Coronary artery (tissue), 2 donors: ENCODE data around the gene FAM98B.

Experiments
- DNase-seq: peaks from one replicate; pipeline ENCODE4 v3.0.0-alpha.2; 2017; ENCODE audit warnings: low spot score
- H3K27ac ChIP-seq, 2 donors: fragments of 200-600 bp; sonication (generic); one replicate each; pipeline ENCODE4 v1.5.1; 2016 to 2019
- H3K4me3 ChIP-seq: fragments of 200-600 bp; sonication (generic); 2 replicates; pipeline ENCODE4 v1.5.1; 2016; ENCODE audit warnings: mild to moderate bottlenecking, moderate library complexity
- TF ChIP-seq, protein P1 (sequence below): fragments of 200-600 bp; sonication (generic); IDR thresholded peaks from one replicate; pipeline ENCODE4 v1.5.1; 2019; ENCODE audit warnings: antibody characterized with exemption

Gene FAM98B

DNA sequence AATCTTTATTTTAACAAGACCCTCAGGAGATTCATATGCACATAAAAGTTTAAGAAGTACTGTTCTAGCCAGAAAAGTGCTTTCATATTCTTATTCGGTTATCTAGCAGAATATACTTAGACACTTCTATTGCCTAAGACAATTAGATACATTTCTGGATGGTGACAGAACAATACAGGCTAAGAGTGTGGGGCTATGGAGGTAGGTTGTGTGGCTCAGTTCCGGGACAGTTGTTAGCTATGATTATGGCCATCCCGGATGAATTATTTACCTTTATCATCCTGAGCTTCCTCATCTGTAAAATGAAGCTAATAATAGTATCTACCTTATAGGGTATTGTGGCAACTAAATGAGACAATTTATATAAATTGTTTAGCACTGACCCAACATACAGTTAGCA lies 6.6 kb downstream of the FAM98B start:
- no peak for DNase-seq
- H3K4me3 ChIP-seq = no peak overlapping the region
- H3K27ac ChIP-seq = no peak overlapping the region
- TF ChIP-seq, protein P1, sequence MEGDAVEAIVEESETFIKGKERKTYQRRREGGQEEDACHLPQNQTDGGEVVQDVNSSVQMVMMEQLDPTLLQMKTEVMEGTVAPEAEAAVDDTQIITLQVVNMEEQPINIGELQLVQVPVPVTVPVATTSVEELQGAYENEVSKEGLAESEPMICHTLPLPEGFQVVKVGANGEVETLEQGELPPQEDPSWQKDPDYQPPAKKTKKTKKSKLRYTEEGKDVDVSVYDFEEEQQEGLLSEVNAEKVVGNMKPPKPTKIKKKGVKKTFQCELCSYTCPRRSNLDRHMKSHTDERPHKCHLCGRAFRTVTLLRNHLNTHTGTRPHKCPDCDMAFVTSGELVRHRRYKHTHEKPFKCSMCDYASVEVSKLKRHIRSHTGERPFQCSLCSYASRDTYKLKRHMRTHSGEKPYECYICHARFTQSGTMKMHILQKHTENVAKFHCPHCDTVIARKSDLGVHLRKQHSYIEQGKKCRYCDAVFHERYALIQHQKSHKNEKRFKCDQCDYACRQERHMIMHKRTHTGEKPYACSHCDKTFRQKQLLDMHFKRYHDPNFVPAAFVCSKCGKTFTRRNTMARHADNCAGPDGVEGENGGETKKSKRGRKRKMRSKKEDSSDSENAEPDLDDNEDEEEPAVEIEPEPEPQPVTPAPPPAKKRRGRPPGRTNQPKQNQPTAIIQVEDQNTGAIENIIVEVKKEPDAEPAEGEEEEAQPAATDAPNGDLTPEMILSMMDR = no peak

- TF ChIP-seq, protein P1 = no peak
- Histone ChIP-seq H3K4me3 (no peak overlapping the region), H3K27ac (no peak overlapping the region)
- DNase-seq = no peak
These were observed 7.3 kb downstream of the FAM98B start for GRCh38 chr15:38461066-38461833.

- H3K4me3 ChIP-seq = no peak overlapping the region
- TF ChIP-seq, protein P1 = no peak
- no peak overlapping the region for H3K27ac ChIP-seq
- DNase-seq = no peak
These were observed 10.0 kb downstream of the FAM98B start for GRCh38 chr15:38463893-38464292.

DNA sequence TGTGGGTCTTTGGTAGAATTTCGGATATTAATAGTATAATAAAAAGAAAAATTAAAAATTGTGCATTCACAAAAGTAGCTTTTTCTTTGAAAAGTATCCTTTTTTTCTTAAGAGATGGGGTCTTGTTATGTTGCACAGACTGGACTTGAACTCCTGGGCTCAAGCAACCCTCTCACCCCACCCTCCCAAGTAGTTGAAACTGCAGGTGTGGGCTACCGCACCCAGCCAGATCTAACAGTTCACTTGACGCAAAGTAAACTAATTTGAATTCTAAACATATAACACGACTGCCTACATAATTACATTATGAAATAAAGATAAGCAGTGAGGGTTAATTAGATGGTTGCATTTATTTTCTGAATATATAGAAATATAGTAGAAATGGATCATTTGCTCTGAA lies 10.7 kb downstream of the FAM98B start:
- no peak overlapping the region for H3K27ac ChIP-seq
- TF ChIP-seq, protein P1 = no peak
- no peak overlapping the region for H3K4me3 ChIP-seq
- DNase-seq = no peak

- Histone ChIP-seq H3K27ac (no peak overlapping the region), H3K4me3 (no peak overlapping the region)
- TF ChIP-seq, protein P1 = no peak
- DNase-seq = no peak
These were observed 16.9 kb downstream of the FAM98B start for GRCh38 chr15:38470816-38471215.

- no peak for DNase-seq
- Histone ChIP-seq H3K4me3 (no peak overlapping the region), H3K27ac (no peak overlapping the region)
- TF ChIP-seq, protein P1 = no peak
These were observed 18.0 kb downstream of the FAM98B start for GRCh38 chr15:38471974-38472373.

- TF ChIP-seq, protein P1 = peak; percentile 37
- no peak for DNase-seq
- H3K4me3 ChIP-seq = no peak overlapping the region
- no peak overlapping the region for H3K27ac ChIP-seq
These were observed 20.3 kb downstream of the FAM98B start for GRCh38 chr15:38474155-38474757.
